Muscle layer of duodenum (tissue), 2 donors: ENCODE measurements around the gene MESP2.

Experiments used
- H3K27ac ChIP-seq: one replicate; pipeline ENCODE4 v1.7.0; 2013; ENCODE audit warnings: mild to moderate bottlenecking, low read length
- H3K27me3 ChIP-seq: one replicate; pipeline ENCODE4 v1.7.0; 2013; ENCODE audit warnings: low read depth, mild to moderate bottlenecking, control low read depth, low read length
- H3K36me3 ChIP-seq, 2 donors: one replicate each; pipeline ENCODE4 v1.7.0; 2013; ENCODE audit warnings: low read length in 2 of 2, control low read depth in 1 of 2, mild to moderate bottlenecking in 1 of 2; ENCODE audit not compliant: insufficient read depth in 2 of 2, control insufficient read depth in 1 of 2
- H3K4me1 ChIP-seq, 2 donors: one replicate each; pipeline ENCODE4 v1.7.0; 2013; ENCODE audit warnings: low read length in 2 of 2, mild to moderate bottlenecking in 2 of 2, control low read depth in 1 of 2, moderate library complexity in 1 of 2; ENCODE audit not compliant: insufficient read depth in 2 of 2, control insufficient read depth in 1 of 2
- H3K4me3 ChIP-seq, 2 donors: one replicate each; pipeline ENCODE4 v1.7.0; 2013; ENCODE audit warnings: low read length in 2 of 2, low read depth in 1 of 2, mild to moderate bottlenecking in 1 of 2
- H3K9me3 ChIP-seq, 2 donors: one replicate each; pipeline ENCODE4 v1.7.0; 2013; ENCODE audit warnings: low read length in 2 of 2, control low read depth in 1 of 2, mild to moderate bottlenecking in 1 of 2; ENCODE audit not compliant: control insufficient read depth in 1 of 2
- donor health status: healthy.

Gene MESP2

DNA sequence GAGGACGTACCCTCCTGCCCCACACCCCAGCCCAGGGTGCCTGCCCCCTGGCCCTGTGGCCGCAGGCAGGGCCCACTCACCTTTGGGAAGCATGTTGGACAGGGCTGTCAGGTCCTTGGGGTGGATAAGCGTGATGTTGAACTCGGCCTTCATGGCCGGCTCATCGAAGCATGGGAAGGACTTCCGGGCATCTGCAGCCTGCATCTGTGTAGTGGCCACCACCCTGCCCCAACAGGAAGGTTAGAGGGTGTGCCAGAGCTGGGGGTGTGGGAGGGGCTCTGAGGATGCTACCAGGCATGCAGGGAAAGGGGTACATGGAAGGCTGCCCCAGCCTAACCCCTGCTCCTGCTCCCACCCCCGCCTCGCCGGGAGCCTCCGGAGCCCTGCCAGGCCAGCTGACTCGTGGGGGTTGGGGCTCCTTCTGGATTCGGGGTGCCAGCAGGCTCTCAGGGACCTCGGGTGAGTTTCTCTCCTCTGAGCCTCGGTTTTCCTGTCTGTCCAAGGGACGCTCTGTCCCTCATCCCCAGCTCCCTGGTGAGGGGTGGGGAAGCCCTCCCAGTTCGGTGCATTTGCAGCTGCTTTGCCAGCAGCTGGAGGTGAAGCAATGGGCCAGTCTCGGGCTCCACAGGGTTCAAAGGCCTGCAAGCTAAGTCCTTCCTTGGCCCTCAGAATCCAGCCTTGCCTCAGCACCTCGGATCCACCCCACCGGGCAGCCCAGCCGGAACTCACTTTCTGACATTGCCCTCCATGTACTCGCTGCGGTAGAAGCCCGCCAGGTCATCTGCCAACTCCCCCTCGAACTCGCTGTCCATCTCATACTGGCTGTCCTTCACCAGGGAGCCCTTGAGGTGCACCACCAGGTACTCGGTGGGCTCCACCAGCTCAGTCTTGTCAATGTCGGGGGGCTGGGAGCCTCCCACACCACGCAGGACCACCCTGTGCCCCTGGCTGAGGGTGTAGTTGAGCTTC lies 29.4 kb downstream of the MESP2 start:
- H3K36me3 ChIP-seq: peaks cover 0 to 6% of the 10 kb centered on the region in 2 donors
- no peaks in the 10 kb centered on the region for H3K27me3 ChIP-seq
- H3K4me1 ChIP-seq: no peaks in the 10 kb centered on the region
- H3K4me3 ChIP-seq: peak overlapping the region in 1 of 2 donors; percentile 35
- H3K27ac ChIP-seq: peak overlapping the region; percentile 27
- no peaks in the 10 kb centered on the region for H3K9me3 ChIP-seq

GRCh38 chr15:89806210-89806558 lies 30.1 kb downstream of the MESP2 start:
- Histone ChIP-seq H3K4me3 (peak overlapping the region in 1 of 2 donors; percentile 35), H3K27me3 (no peaks in the 10 kb centered on the region), H3K36me3 (peaks cover 0 to 6% of the 10 kb centered on the region in 2 donors), H3K4me1 (no peaks in the 10 kb centered on the region), H3K9me3 (no peaks in the 10 kb centered on the region), H3K27ac (peak overlapping the region; percentile 14)

- Histone ChIP-seq H3K27ac (peak overlapping the region; percentile 45), H3K9me3 (no peaks in the 10 kb centered on the region), H3K36me3 (peaks cover 0 to 6% of the 10 kb centered on the region in 2 donors), H3K4me1 (no peaks in the 10 kb centered on the region), H3K27me3 (no peaks in the 10 kb centered on the region), H3K4me3 (no peak overlapping the region)
These were observed 30.7 kb downstream of the MESP2 start for GRCh38 chr15:89806559-89807550.

- Histone ChIP-seq H3K27ac (no peak overlapping the region), H3K4me3 (no peak overlapping the region), H3K27me3 (no peaks in the 10 kb centered on the region), H3K4me1 (no peaks in the 10 kb centered on the region), H3K9me3 (no peaks in the 10 kb centered on the region), H3K36me3 (no peaks in the 10 kb centered on the region)
These were observed 31.6 kb downstream of the MESP2 start for GRCh38 chr15:89807689-89808088.

- Histone ChIP-seq H3K27ac (no peak overlapping the region), H3K4me3 (no peak overlapping the region), H3K27me3 (no peaks in the 10 kb centered on the region), H3K36me3 (no peaks in the 10 kb centered on the region), H3K4me1 (no peaks in the 10 kb centered on the region), H3K9me3 (no peaks in the 10 kb centered on the region)
These were observed 32.2 kb downstream of the MESP2 start for GRCh38 chr15:89808160-89808870.

DNA sequence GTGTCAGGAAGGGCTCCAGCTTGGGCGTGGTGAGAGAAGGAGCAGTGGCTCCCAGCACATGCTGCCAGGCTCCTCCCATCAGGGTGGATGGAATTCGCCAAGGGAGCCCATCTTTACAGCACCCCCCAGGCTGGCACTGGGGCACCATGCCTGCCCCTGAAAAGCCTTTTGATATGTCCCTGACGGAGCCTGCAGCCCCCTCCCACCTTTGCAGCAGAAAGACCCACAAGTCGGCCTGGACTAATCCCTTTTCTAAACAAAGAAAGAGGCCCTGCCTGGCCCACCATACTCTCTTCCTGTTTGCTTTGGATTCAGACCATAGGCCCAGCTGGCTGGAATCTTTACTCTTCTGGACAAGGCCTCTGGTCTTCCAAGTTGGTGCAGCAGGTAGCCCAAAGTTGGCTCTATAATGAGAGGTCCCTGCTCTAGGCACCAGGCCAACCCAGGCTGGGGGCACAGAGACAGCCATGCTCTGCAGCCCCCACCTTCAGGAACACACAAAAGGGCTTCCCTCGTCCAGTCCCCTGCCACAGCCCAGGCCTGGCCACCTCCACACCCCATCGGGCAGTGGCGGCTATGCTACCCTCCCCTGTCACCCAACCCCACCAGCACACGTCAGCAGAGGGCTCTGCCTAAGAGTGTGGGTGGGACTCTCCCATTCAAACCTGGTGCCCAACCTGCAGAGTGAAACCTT lies 33.1 kb downstream of the MESP2 start:
- Histone ChIP-seq H3K9me3 (no peaks in the 10 kb centered on the region), H3K27me3 (no peaks in the 10 kb centered on the region), H3K27ac (no peak overlapping the region), H3K4me3 (no peak overlapping the region), H3K36me3 (no peaks in the 10 kb centered on the region), H3K4me1 (peaks cover 0 to 3% of the 10 kb centered on the region in 2 donors)

DNA sequence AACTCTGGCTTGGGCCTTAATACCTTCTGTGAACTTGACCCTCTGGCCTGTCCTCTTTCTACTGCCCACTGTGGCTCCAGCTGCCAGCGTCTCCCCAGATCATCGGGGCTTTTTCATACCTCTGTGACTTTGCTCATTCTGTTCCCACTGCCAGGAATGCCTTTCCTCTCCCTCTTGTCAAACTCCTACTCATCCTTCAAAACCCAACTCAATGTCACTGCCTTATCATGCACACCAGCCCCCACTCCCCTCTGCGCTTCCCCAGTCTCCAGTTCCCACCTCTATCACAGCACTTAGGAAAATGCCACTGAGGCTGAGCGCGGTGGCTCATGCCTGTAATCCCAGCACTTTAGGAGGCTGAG lies 33.6 kb downstream of the MESP2 start:
- Histone ChIP-seq H3K4me3 (no peak overlapping the region), H3K36me3 (no peaks in the 10 kb centered on the region), H3K4me1 (peaks cover 0 to 6% of the 10 kb centered on the region in 2 donors), H3K9me3 (no peaks in the 10 kb centered on the region), H3K27ac (no peak overlapping the region), H3K27me3 (no peaks in the 10 kb centered on the region)

- peaks cover 2 to 4% of the 10 kb centered on the region in 2 donors for H3K9me3 ChIP-seq
- H3K4me3 ChIP-seq: no peak overlapping the region
- peaks cover 0 to 10% of the 10 kb centered on the region in 2 donors for H3K4me1 ChIP-seq
- no peaks in the 10 kb centered on the region for H3K36me3 ChIP-seq
- no peak overlapping the region for H3K27ac ChIP-seq
- no peaks in the 10 kb centered on the region for H3K27me3 ChIP-seq
These were observed 34.7 kb downstream of the MESP2 start for GRCh38 chr15:89810837-89811236.

DNA sequence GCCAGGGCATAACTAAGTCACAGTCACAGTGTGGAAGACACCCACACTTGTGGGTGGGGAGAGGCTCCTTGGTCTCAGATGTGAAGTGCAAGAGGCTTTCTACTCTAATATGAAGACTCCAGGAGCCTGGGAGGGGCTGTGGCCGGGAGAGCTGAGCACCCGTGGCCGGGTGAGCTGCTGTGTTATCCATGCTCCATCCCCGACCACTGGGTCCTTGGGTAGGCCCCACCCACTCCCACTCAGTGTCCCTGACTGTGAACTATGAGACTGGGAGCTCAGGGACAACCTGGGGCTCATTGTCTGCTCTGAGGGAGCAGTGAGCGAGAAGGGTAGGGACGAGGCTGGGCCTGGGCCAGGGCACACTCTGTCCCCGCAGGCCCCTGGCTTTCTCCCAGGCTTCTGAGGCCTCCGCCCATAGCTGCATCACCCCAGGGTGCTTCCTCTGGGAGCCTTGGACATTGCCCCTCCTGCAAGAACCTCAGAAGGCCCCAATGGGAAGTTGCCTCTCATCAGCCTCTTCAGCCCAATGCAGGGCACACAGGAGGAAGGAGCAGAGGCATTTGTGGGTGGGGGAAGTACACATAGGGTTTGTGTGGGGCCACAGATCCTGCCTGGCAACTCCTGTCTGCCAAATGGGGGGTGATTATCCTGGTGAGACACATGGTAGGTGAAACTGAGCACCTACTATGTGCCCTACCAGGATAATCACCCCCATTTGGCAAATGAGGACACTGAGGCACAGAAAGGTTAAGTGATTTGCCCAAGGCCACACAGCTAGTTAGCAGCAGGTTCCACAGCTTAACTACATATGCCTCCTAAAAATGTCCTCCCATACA lies 36.1 kb downstream of the MESP2 start:
- Histone ChIP-seq H3K9me3 (peaks cover 3 to 7% of the 10 kb centered on the region in 2 donors), H3K27ac (peak overlapping the region; percentile 45), H3K4me1 (peaks cover 0 to 10% of the 10 kb centered on the region in 2 donors), H3K27me3 (peaks cover 4% of the 10 kb centered on the region), H3K36me3 (no peaks in the 10 kb centered on the region), H3K4me3 (no peak overlapping the region)

GRCh38 chr15:89812847-89813320 lies 36.8 kb downstream of the MESP2 start:
- H3K27me3 ChIP-seq: peaks cover 4% of the 10 kb centered on the region
- H3K4me3 ChIP-seq: peak overlapping the region; percentile 3 to 17

More at GRCh38 chr15:89812847-89813320, 36.8 kb downstream of the MESP2 start:
- Histone ChIP-seq H3K4me1 (peaks cover 0 to 10% of the 10 kb centered on the region in 2 donors), H3K36me3 (no peaks in the 10 kb centered on the region), H3K27ac (peak overlapping the region; percentile 45), H3K9me3 (peaks cover 3 to 7% of the 10 kb centered on the region in 2 donors)
